Activated naive CD8-positive, alpha-beta T cell treated with anti-CD3 and anti-CD28 coated beads, Interleukin-2, amount 10 ng/mL, durations not matched to agents 7 days and 5 days (primary cell): ENCODE measurements around the gene CCDC171. TPM values are rescaled to one million over a fixed set of nuclear protein-coding genes. Genes with fewer than 3 reads are reported as not detected.

Experiments used
- ATAC-seq: fragments of 150-1000 bp; cut with Tn5 transposase; one replicate; pipeline ENCODE4 v1.10.0; 2021; ENCODE audit warnings: low read depth, moderate library complexity
- POLR2A ChIA-PET: fragments of 350-600 bp; sonication (Branson Sonifier 250); formaldehyde crosslinking; loops from one replicate; lab custom pipeline; 2021; ENCODE audit warnings: antibody characterized with exemption; lab: Charles Lee
- DNase-seq: peaks from one replicate; pipeline ENCODE4 v3.0.0; 2021
- H3K27ac Mint-ChIP-seq: one replicate; pipeline ENCODE4 v1.8.0; 2022; ENCODE audit warnings: mild to moderate bottlenecking, mixed read lengths
- H3K27me3 Mint-ChIP-seq: one replicate; pipeline ENCODE4 v1.8.0; 2022; ENCODE audit warnings: mild to moderate bottlenecking, moderate library complexity, mixed read lengths
- H3K36me3 Mint-ChIP-seq: one replicate; pipeline ENCODE4 v1.8.0; 2021; ENCODE audit warnings: mild to moderate bottlenecking, mixed read lengths
- H3K4me1 Mint-ChIP-seq: one replicate; pipeline ENCODE4 v1.8.0; 2021; ENCODE audit warnings: mixed read lengths
- H3K4me3 Mint-ChIP-seq: one replicate; pipeline ENCODE4 v1.8.0; 2022; ENCODE audit warnings: mild to moderate bottlenecking, moderate library complexity, mixed read lengths
- H3K9me3 Mint-ChIP-seq: one replicate; pipeline ENCODE4 v1.8.0; 2021; ENCODE audit warnings: mixed read lengths
- total RNA-seq, 2 experiments: library from RNA; stranded (reverse); gene quantifications; one replicate each; pipeline ENCODE4 v1.2.3, GENCODE V29; 2021

CCDC171 gene
- total RNA-seq, 2 experiments from 2014 or later = 1.7 to 2.7 TPM

GRCh38 chr9:15982182-15982581 is 429.3 kb downstream of the CCDC171 start:
- no peak for ATAC-seq
- Mint-ChIP-seq H3K27me3 (peaks cover 2% of the 10 kb centered on the region), H3K9me3 (no peaks in the 10 kb centered on the region), H3K4me1 (no peaks in the 10 kb centered on the region), H3K4me3 (no peak overlapping the region), H3K36me3 (no peaks in the 10 kb centered on the region), H3K27ac (no peak overlapping the region)
- POLR2A ChIA-PET = no interaction called here
- DNase-seq = no peak

GRCh38 chr9:15999422-16000339 is 446.8 kb downstream of the CCDC171 start:
- Mint-ChIP-seq H3K9me3 (peaks cover 7% of the 10 kb centered on the region), H3K4me1 (no peaks in the 10 kb centered on the region), H3K27ac (no peak overlapping the region), H3K4me3 (no peak overlapping the region), H3K27me3 (peaks cover 2% of the 10 kb centered on the region), H3K36me3 (no peaks in the 10 kb centered on the region)
- DNase-seq (no peak), ATAC-seq (no peak)
- POLR2A ChIA-PET = no interaction called here

GRCh38 chr9:16000811-16001210 is 448.0 kb downstream of the CCDC171 start:
- Mint-ChIP-seq H3K9me3 (peaks cover 5% of the 10 kb centered on the region), H3K4me1 (no peaks in the 10 kb centered on the region), H3K27me3 (peaks cover 2% of the 10 kb centered on the region), H3K4me3 (no peak overlapping the region), H3K36me3 (no peaks in the 10 kb centered on the region), H3K27ac (no peak overlapping the region)
- POLR2A ChIA-PET = no interaction called here
- ATAC-seq = no peak
- no peak for DNase-seq

- H3K4me3 Mint-ChIP-seq = no peak overlapping the region
- H3K9me3 Mint-ChIP-seq = peaks cover 5% of the 10 kb centered on the region
- DNase-seq = no peak
- no peak for ATAC-seq
- peaks cover 2% of the 10 kb centered on the region for H3K27me3 Mint-ChIP-seq
- H3K36me3 Mint-ChIP-seq = no peaks in the 10 kb centered on the region
- H3K27ac Mint-ChIP-seq = no peak overlapping the region
- H3K4me1 Mint-ChIP-seq = no peaks in the 10 kb centered on the region
- POLR2A ChIA-PET = no interaction called here
Measured at GRCh38 chr9:16001856-16002255, 449.0 kb downstream of the CCDC171 start.

- ATAC-seq (no peak), DNase-seq (no peak)
- H3K27ac Mint-ChIP-seq = no peak overlapping the region
- H3K9me3 Mint-ChIP-seq = peaks cover 3% of the 10 kb centered on the region
- peaks cover 2% of the 10 kb centered on the region for H3K27me3 Mint-ChIP-seq
- POLR2A ChIA-PET = no interaction called here
- H3K36me3 Mint-ChIP-seq = no peaks in the 10 kb centered on the region
- H3K4me3 Mint-ChIP-seq = no peak overlapping the region
- no peaks in the 10 kb centered on the region for H3K4me1 Mint-ChIP-seq
Measured at GRCh38 chr9:16002816-16003215, 450.0 kb downstream of the CCDC171 start.

- Mint-ChIP-seq H3K27me3 (peaks cover 2% of the 10 kb centered on the region), H3K27ac (no peak overlapping the region)
Measured at GRCh38 chr9:16003785-16004184, 450.9 kb downstream of the CCDC171 start.

GRCh38 chr9:16004613-16005012 is 451.8 kb downstream of the CCDC171 start:
- no peak overlapping the region for H3K4me3 Mint-ChIP-seq
- peaks cover 4% of the 10 kb centered on the region for H3K9me3 Mint-ChIP-seq
- DNase-seq (no peak), ATAC-seq (no peak)
- H3K27ac Mint-ChIP-seq = no peak overlapping the region
- no peaks in the 10 kb centered on the region for H3K4me1 Mint-ChIP-seq
- no peaks in the 10 kb centered on the region for H3K36me3 Mint-ChIP-seq
- H3K27me3 Mint-ChIP-seq = peaks cover 2% of the 10 kb centered on the region
- POLR2A ChIA-PET = no interaction called here

More at GRCh38 chr9:16003785-16004184, 450.9 kb downstream of the CCDC171 start:
- no peak for ATAC-seq
- no peaks in the 10 kb centered on the region for H3K4me1 Mint-ChIP-seq
- POLR2A ChIA-PET = no interaction called here
- H3K4me3 Mint-ChIP-seq = no peak overlapping the region
- no peak for DNase-seq
- peaks cover 4% of the 10 kb centered on the region for H3K9me3 Mint-ChIP-seq
- H3K36me3 Mint-ChIP-seq = no peaks in the 10 kb centered on the region

- Mint-ChIP-seq H3K4me3 (no peak overlapping the region), H3K27ac (no peak overlapping the region), H3K9me3 (peaks cover 3% of the 10 kb centered on the region), H3K4me1 (peaks cover 3% of the 10 kb centered on the region), H3K27me3 (no peaks in the 10 kb centered on the region), H3K36me3 (no peaks in the 10 kb centered on the region)
- DNase-seq (no peak), ATAC-seq (no peak)
- POLR2A ChIA-PET = no interaction called here
Measured at GRCh38 chr9:16010221-16010620, 457.4 kb downstream of the CCDC171 start.

GRCh38 chr9:16012621-16013020 is 459.8 kb downstream of the CCDC171 start:
- Mint-ChIP-seq H3K9me3 (peaks cover 7% of the 10 kb centered on the region), H3K4me3 (no peak overlapping the region), H3K27me3 (no peaks in the 10 kb centered on the region), H3K36me3 (no peaks in the 10 kb centered on the region), H3K4me1 (peaks cover 3% of the 10 kb centered on the region), H3K27ac (no peak overlapping the region)
- POLR2A ChIA-PET = no interaction called here
- no peak for ATAC-seq
- no peak for DNase-seq

GRCh38 chr9:16013366-16013765 is 460.5 kb downstream of the CCDC171 start:
- peaks cover 3% of the 10 kb centered on the region for H3K4me1 Mint-ChIP-seq
- peaks cover 10% of the 10 kb centered on the region for H3K9me3 Mint-ChIP-seq
- H3K27me3 Mint-ChIP-seq = no peaks in the 10 kb centered on the region
- ATAC-seq (no peak), DNase-seq (no peak)
- H3K4me3 Mint-ChIP-seq = no peak overlapping the region
- H3K27ac Mint-ChIP-seq = no peak overlapping the region
- POLR2A ChIA-PET = no interaction called here
- H3K36me3 Mint-ChIP-seq = no peaks in the 10 kb centered on the region

- peaks cover 10% of the 10 kb centered on the region for H3K9me3 Mint-ChIP-seq
- POLR2A ChIA-PET = no interaction called here
- ATAC-seq (no peak), DNase-seq (no peak)
- H3K27me3 Mint-ChIP-seq = no peaks in the 10 kb centered on the region
- H3K27ac Mint-ChIP-seq = no peak overlapping the region
- no peaks in the 10 kb centered on the region for H3K36me3 Mint-ChIP-seq
- H3K4me3 Mint-ChIP-seq = no peak overlapping the region
- H3K4me1 Mint-ChIP-seq = peaks cover 3% of the 10 kb centered on the region
Measured at GRCh38 chr9:16013826-16014225, 461.0 kb downstream of the CCDC171 start.

GRCh38 chr9:16022228-16022627 is 469.4 kb downstream of the CCDC171 start:
- H3K36me3 Mint-ChIP-seq = no peaks in the 10 kb centered on the region
- peaks cover 10% of the 10 kb centered on the region for H3K27me3 Mint-ChIP-seq
- H3K27ac Mint-ChIP-seq = no peak overlapping the region
- no peaks in the 10 kb centered on the region for H3K4me1 Mint-ChIP-seq
- DNase-seq (no peak), ATAC-seq (no peak)
- peaks cover 10% of the 10 kb centered on the region for H3K9me3 Mint-ChIP-seq
- POLR2A ChIA-PET = no interaction called here
- no peak overlapping the region for H3K4me3 Mint-ChIP-seq

- no peak overlapping the region for H3K4me3 Mint-ChIP-seq
- no peak for DNase-seq
- peaks cover 19% of the 10 kb centered on the region for H3K27me3 Mint-ChIP-seq
- POLR2A ChIA-PET = no interaction called here
- no peak overlapping the region for H3K27ac Mint-ChIP-seq
- H3K36me3 Mint-ChIP-seq = no peaks in the 10 kb centered on the region
- ATAC-seq = no peak
- no peaks in the 10 kb centered on the region for H3K4me1 Mint-ChIP-seq
- peaks cover 6% of the 10 kb centered on the region for H3K9me3 Mint-ChIP-seq
Measured at GRCh38 chr9:16023446-16023845, 470.6 kb downstream of the CCDC171 start.
